Keratinocyte (primary cell): Measurements from ENCODE around the gene PCA3. TPM values are rescaled to one million over a fixed set of nuclear protein-coding genes. Genes with fewer than 3 reads are reported as not detected.

Experiments
- DNase-seq: peaks from one replicate; pipeline ENCODE4 v3.0.0-alpha.2; 2011; ENCODE audit warnings: low read depth, missing footprints, low spot score
- FAIRE-seq: peaks from 2 replicates; lab custom pipeline; 2011; peaks lifted over from hg19 to GRCh38; lab: Jason Lieb, UNC
- H2AFZ ChIP-seq: 2 replicates; pipeline ENCODE4 v1.6.0; 2012; ENCODE audit warnings: low read length, control low read depth, inconsistent platforms; ENCODE audit not compliant: control insufficient read depth
- H3K27ac ChIP-seq: 2 replicates; pipeline ENCODE4 v1.5.1; 2011; ENCODE audit warnings: low read length; ENCODE audit not compliant: control insufficient read depth, insufficient read depth
- H3K27me3 ChIP-seq: 3 replicates; pipeline ENCODE4 v1.6.0; 2011; ENCODE audit warnings: low read length; ENCODE audit not compliant: control insufficient read depth, insufficient read depth; ENCODE audit errors: extremely low read depth
- H3K36me3 ChIP-seq, 2 experiments: 2 replicates in 1 of 2; 3 replicates in 1 of 2; pipeline ENCODE4 v1.5.1; 2011; ENCODE audit warnings: low read length in 2 of 2, mild to moderate bottlenecking in 1 of 2; ENCODE audit not compliant: control insufficient read depth in 2 of 2, insufficient read depth in 2 of 2; ENCODE audit errors: extremely low read depth in 1 of 2
- H3K4me1 ChIP-seq: 3 replicates; pipeline ENCODE4 v1.5.1; 2011; ENCODE audit warnings: low read length; ENCODE audit not compliant: control insufficient read depth, insufficient read depth; ENCODE audit errors: extremely low read depth
- H3K4me2 ChIP-seq: 3 replicates; pipeline ENCODE4 v1.6.0; 2011; ENCODE audit warnings: low read depth, low read length; ENCODE audit not compliant: control insufficient read depth, insufficient read depth; ENCODE audit errors: extremely low read depth
- H3K4me3 ChIP-seq, 3 experiments: fragments of 200-600 bp in 1 of 3; sonication (generic) in 1 of 3; 2 replicates in 2 of 3; 3 replicates in 1 of 3; pipeline ENCODE4 v1.5.1; 2011 to 2016; ENCODE audit warnings: low read length in 3 of 3, mild to moderate bottlenecking in 3 of 3, control low read depth in 2 of 3, inconsistent platforms in 1 of 3, low read depth in 1 of 3, mixed read lengths in 1 of 3, mixed run types in 1 of 3, moderate library complexity in 1 of 3; ENCODE audit not compliant: control insufficient read depth in 2 of 3, insufficient read depth in 2 of 3; ENCODE audit errors: extremely low read depth in 1 of 3
- H3K79me2 ChIP-seq: 2 replicates; pipeline ENCODE4 v1.6.0; 2012; ENCODE audit warnings: low read length; ENCODE audit not compliant: control insufficient read depth, insufficient read depth
- H3K9ac ChIP-seq: 3 replicates; pipeline ENCODE4 v1.6.0; 2011; ENCODE audit warnings: low read length; ENCODE audit not compliant: control insufficient read depth, insufficient read depth; ENCODE audit errors: extremely low read depth
- H3K9me1 ChIP-seq: 3 replicates; pipeline ENCODE4 v1.6.0; 2011; ENCODE audit warnings: low read length; ENCODE audit not compliant: control insufficient read depth, insufficient read depth; ENCODE audit errors: extremely low read depth
- H3K9me3 ChIP-seq: 2 replicates; pipeline ENCODE4 v1.5.1; 2012; ENCODE audit warnings: low read depth, low read length; ENCODE audit not compliant: control insufficient read depth
- H4K20me1 ChIP-seq: 3 replicates; pipeline ENCODE4 v1.6.0; 2011; ENCODE audit warnings: low read length; ENCODE audit not compliant: control insufficient read depth, insufficient read depth; ENCODE audit errors: extremely low read depth
- CTCF ChIP-seq, 3 experiments: IDR thresholded peaks in 1 of 3; conservative IDR thresholded peaks in 1 of 3; optimal IDR thresholded peaks in 1 of 3; 2 replicates in 2 of 3; 3 replicates in 1 of 3; pipeline versions ENCODE3 to v1.5.1; 2011; ENCODE audit warnings: low read length in 3 of 3, mild to moderate bottlenecking in 3 of 3, moderate library complexity in 2 of 3, control low read depth in 1 of 3, inconsistent platforms in 1 of 3; ENCODE audit not compliant: insufficient read depth in 2 of 3; ENCODE audit errors: extremely low read depth in 1 of 3
- EZH2 ChIP-seq: IDR thresholded peaks from one replicate; pipeline ENCODE4 v1.6.1; 2012; ENCODE audit warnings: inconsistent platforms, mild to moderate bottlenecking, low read length, moderate library complexity
- dilution Hi-C: fragments of 300-500 bp; cut with MboI; formaldehyde crosslinking; loops from one replicate; pipeline ENCODE4 v1.7.0; 2020; ENCODE audit warnings: low sequenced_read_pairs; ENCODE audit not compliant: extremely low pct_ligation_motif_present
- polyA plus RNA-seq, 5 experiments: library from polyadenylated mRNA; depleted of rRNA in 3 of 5; stranded (reverse) in 3 of 5; stranded (forward) in 1 of 5; unstranded in 1 of 5; fragments of >200 nt; gene quantifications; 1 replicate in 1 of 5; 2 replicates in 3 of 5; 3 replicates in 1 of 5; pipeline versions ENCODE4 v1.2.1 to v1.2.3, GENCODE V29; 2011 to 2012; ENCODE audit warnings: missing spikeins in 2 of 5, low read depth in 1 of 5, low replicate concordance in 1 of 5

PCA3 gene
- polyA plus RNA-seq, 1 donor (not counting 4 experiments of a cell fraction or from before 2014, with no cell fraction given): not detected

GRCh38 chr9:76803083-76803482 lies 38.8 kb downstream of the PCA3 start:
- Histone ChIP-seq H3K79me2 (no peaks in the 10 kb centered on the region), H3K27ac (no peak overlapping the region), H3K4me1 (no peaks in the 10 kb centered on the region), H4K20me1 (no peaks in the 10 kb centered on the region), H3K36me3 (no peaks in the 10 kb centered on the region), H3K9me1 (no peaks in the 10 kb centered on the region), H3K9me3 (no peaks in the 10 kb centered on the region), H3K9ac (no peak overlapping the region), H3K4me3 (no peak overlapping the region), H3K27me3 (no peaks in the 10 kb centered on the region), H2AFZ (no peak overlapping the region), H3K4me2 (no peak overlapping the region)
- DNase-seq: no peak
- dilution Hi-C loops: loop anchor here (25.0 kb wide), 1 partner anchor 184 kb away; no protein-coding TSS in a partner anchor
- FAIRE-seq: no peak
- TF ChIP-seq EZH2: no peak
- no peak for TF ChIP-seq CTCF (optimal IDR thresholded peaks at IDR 0.05 in 1 of 3, IDR thresholded peaks at IDR 0.05 in 1 of 3, conservative IDR thresholded peaks at IDR 0.05 in 1 of 3; ENCODE audit: extremely low read depth in 1 of 3, insufficient read depth in 2 of 3, low read length in 3 of 3)

GRCh38 chr9:76803762-76804161 lies 39.5 kb downstream of the PCA3 start:
- no peak overlapping the region for H3K4me3 ChIP-seq
- FAIRE-seq: no peak
- H3K4me1 ChIP-seq: peaks cover 3% of the 10 kb centered on the region
- no peaks in the 10 kb centered on the region for H3K9me3 ChIP-seq
- H3K27ac ChIP-seq: no peak overlapping the region
- H3K9me1 ChIP-seq: no peaks in the 10 kb centered on the region
- TF ChIP-seq CTCF (optimal IDR thresholded peaks at IDR 0.05 in 1 of 3, IDR thresholded peaks at IDR 0.05 in 1 of 3, conservative IDR thresholded peaks at IDR 0.05 in 1 of 3; ENCODE audit: extremely low read depth in 1 of 3, insufficient read depth in 2 of 3, low read length in 3 of 3): no peak
- no peak for TF ChIP-seq EZH2
- H3K36me3 ChIP-seq: no peaks in the 10 kb centered on the region
- no peak overlapping the region for H3K4me2 ChIP-seq
- dilution Hi-C loops: loop anchor here (25.0 kb wide), 1 partner anchor 184 kb away; no protein-coding TSS in a partner anchor
- H4K20me1 ChIP-seq: no peaks in the 10 kb centered on the region
- no peaks in the 10 kb centered on the region for H3K79me2 ChIP-seq
- DNase-seq: no peak
- no peaks in the 10 kb centered on the region for H3K27me3 ChIP-seq
- no peak overlapping the region for H2AFZ ChIP-seq
- H3K9ac ChIP-seq: no peak overlapping the region
